ENCODE data around the gene DOLK. TPM values are rescaled to one million over a fixed set of nuclear protein-coding genes. Genes with fewer than 3 reads are reported as not detected.

Gene DOLK
- 10 to 100 TPM; 27.8 to 34.4 (median 31.6) TPM for total RNA-seq (2021; fragmentation: NEBNext Ultra II Directional; extraction: Animal tissue kit (Norgen Biotek cat#: 25700))
- long read RNA-seq, transcript DOLK-201 (1 exons, 2,090 nt): major isoform, 80 of 80 reads
- long read RNA-seq, partial matches to known transcripts: 0 of 80 reads
- long read RNA-seq, other reads (novel, unspliced or antisense): 0 of 80 reads

DNA sequence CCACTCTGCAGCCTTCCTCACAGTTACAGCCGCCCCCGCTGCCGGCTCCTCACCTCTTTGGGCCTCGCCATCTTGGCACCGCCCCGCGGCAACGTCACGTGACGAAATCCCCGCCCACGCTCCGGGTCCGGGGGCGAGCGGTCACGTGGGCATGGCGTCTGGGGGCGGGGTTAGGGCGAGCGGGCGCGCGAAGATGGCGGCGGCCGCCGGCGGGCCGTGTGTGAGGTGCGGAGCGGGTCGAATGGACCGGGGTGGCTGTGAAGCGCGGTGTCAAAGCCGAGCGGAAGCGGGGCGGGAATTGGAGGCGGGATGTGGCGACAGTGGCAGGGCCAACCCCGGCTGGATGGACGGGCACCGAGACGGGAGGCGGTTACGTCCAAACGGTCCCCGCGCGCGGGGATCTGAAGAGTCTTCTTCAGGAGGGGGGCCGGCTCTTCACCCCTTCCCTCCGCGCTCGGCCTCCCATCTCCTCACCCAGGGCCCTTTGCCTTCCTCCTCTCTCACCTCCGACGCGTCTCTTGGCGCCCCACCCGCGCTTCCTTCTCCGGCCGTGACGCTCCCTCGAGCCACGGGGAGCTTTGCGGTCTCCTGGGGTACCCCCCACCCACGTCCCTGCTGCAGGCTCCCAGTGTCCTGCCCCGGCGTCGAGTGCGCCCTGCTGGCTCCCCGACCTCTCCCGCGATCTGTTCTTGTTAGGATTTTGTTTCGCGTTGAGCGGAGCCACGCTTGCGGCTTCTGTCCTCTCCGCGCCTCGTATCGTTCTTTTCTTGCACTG, at the start of gene DOLK, which contains the start of gene NUP188:
DOLK (minus strand) TSS at position 77 of the 775 bp plus-strand sequence. CDS start 300 bp downstream, outside the sequence.
NUP188 (plus strand) TSS at position 173 of the 775 bp plus-strand sequence; CDS start at position 194, 21 bp downstream.
- H3K36me3 Mint-ChIP-seq (ENCODE audit: low read depth): peaks cover 17% of the 10 kb centered on the region
- H3K27ac Mint-ChIP-seq: peak within 1 kb of the TSS; percentile 97
- H3K4me1 Mint-ChIP-seq (ENCODE audit: low read depth): peaks cover 23% of the 10 kb centered on the region
- H3K4me3 Mint-ChIP-seq: peak within 1 kb of the TSS; percentile 99
- TF ChIP-seq, protein P1, sequence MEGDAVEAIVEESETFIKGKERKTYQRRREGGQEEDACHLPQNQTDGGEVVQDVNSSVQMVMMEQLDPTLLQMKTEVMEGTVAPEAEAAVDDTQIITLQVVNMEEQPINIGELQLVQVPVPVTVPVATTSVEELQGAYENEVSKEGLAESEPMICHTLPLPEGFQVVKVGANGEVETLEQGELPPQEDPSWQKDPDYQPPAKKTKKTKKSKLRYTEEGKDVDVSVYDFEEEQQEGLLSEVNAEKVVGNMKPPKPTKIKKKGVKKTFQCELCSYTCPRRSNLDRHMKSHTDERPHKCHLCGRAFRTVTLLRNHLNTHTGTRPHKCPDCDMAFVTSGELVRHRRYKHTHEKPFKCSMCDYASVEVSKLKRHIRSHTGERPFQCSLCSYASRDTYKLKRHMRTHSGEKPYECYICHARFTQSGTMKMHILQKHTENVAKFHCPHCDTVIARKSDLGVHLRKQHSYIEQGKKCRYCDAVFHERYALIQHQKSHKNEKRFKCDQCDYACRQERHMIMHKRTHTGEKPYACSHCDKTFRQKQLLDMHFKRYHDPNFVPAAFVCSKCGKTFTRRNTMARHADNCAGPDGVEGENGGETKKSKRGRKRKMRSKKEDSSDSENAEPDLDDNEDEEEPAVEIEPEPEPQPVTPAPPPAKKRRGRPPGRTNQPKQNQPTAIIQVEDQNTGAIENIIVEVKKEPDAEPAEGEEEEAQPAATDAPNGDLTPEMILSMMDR (IDR thresholded peaks at IDR 0.05): no peak
- peak; percentile 87 for DNase-seq
- no peaks in the 10 kb centered on the region for H3K9me3 Mint-ChIP-seq
- H3K27me3 Mint-ChIP-seq (ENCODE audit: insufficient read depth): peaks cover 5% of the 10 kb centered on the region

DNA sequence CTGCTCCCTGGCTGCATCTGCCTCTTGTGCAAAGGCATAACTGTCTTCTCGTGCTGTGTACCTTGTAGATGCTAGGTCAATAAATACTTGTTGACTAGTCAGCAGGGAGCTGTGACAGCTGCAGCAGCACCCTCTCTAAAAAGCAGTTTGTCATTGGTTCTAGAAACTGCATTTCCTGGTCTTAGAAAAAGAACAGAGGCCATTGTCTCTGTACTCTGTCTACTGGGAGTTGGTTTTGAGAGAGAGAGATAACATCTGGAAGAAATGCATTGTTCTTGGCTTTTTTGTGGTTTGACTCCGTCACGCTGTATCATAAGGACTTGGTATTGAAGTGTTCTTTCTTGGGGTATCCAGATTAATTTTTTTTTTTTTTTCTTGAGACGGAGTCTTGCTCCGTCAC, 48.4 kb upstream of the DOLK start:
- Mint-ChIP-seq H3K4me3 (no peak overlapping the region), H3K27me3 (ENCODE audit: insufficient read depth) (peaks cover 1% of the 10 kb centered on the region), H3K27ac (no peak overlapping the region), H3K36me3 (ENCODE audit: low read depth) (peaks cover 42% of the 10 kb centered on the region), H3K4me1 (ENCODE audit: low read depth) (no peaks in the 10 kb centered on the region), H3K9me3 (no peaks in the 10 kb centered on the region)
- TF ChIP-seq, protein P1 (IDR thresholded peaks at IDR 0.05): no peak
- no peak for DNase-seq

DNA sequence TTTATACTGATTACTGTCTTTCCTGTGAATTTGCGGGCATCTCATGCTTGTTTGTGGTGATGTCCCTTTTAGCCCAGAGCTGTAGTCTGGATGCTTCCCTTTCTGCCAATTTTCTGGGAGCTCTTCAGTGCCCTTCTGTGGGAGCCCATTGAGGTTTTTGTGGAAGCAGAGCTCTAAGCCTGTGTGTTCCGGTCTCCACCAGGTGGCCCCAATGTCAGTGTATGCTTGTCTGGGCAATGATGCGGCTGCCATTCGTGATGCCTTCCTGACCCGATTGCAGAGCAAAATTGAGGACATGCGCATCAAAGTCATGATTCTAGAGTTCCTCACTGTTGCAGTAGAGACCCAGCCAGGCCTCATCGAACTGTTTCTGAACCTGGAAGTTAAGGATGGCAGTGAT, 45.6 kb upstream of the DOLK start:
- DNase-seq: no peak
- no peak overlapping the region for H3K27ac Mint-ChIP-seq
- no peak overlapping the region for H3K4me3 Mint-ChIP-seq
- TF ChIP-seq, protein P1 (IDR thresholded peaks at IDR 0.05): peak; percentile 53
- H3K36me3 Mint-ChIP-seq (ENCODE audit: low read depth): peaks cover 45% of the 10 kb centered on the region
- H3K9me3 Mint-ChIP-seq: no peaks in the 10 kb centered on the region
- H3K4me1 Mint-ChIP-seq (ENCODE audit: low read depth): peaks cover 4% of the 10 kb centered on the region
- H3K27me3 Mint-ChIP-seq (ENCODE audit: insufficient read depth): peaks cover 1% of the 10 kb centered on the region

DNA sequence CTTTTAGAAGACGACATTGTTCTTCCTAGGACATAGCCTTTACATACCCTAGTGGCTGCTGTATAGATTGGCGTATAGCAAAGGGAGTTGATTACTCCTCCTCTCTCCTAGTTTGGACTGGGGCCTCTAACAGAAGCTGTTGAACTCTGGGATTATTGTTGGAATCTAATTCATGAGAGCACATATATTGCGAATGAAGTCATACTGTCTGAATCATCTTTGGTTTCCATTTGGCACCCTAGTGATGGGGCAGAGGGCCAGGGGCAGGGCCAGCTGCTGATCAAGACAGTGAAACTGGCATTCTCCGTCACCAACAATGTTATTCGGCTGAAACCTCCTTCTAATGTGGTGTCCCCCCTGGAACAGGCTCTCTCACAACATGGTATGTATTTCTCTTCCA, 40.4 kb upstream of the DOLK start:
- no peaks in the 10 kb centered on the region for H3K27me3 Mint-ChIP-seq (ENCODE audit: insufficient read depth)
- peak overlapping the region; percentile 47; the same call in 1 of the 2 replicates for H3K4me3 Mint-ChIP-seq
- peak overlapping the region; percentile 73 for H3K27ac Mint-ChIP-seq
- H3K9me3 Mint-ChIP-seq: no peaks in the 10 kb centered on the region
- DNase-seq: peak; percentile 79
- peaks cover 22% of the 10 kb centered on the region for H3K4me1 Mint-ChIP-seq (ENCODE audit: low read depth)
- peaks cover 47% of the 10 kb centered on the region for H3K36me3 Mint-ChIP-seq (ENCODE audit: low read depth)
- TF ChIP-seq, protein P1 (IDR thresholded peaks at IDR 0.05): peak; percentile 29; the same call in 1 of the 2 replicates

DNA sequence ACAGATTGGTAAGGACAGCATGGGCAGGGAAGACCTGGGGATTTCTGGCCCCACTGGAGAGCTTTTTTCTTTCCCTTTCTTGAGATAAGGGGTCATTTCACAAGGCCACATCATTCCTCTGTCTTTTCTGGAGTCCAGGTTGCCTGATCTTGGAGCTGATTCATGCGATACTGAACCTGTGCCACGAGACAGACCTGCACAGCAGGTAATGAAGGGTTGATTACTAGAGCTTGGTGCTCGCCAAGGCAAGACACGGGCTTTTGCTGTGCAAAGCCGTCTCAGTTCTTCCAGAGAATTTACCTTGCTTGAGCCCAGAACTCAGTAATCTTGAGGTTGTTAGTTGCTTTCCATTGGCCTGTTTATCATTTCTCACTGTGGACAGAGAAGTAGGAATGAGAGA, 39.3 kb upstream of the DOLK start:
- no peak for DNase-seq
- H3K4me3 Mint-ChIP-seq: no peak overlapping the region
- peaks cover 22% of the 10 kb centered on the region for H3K4me1 Mint-ChIP-seq (ENCODE audit: low read depth)
- H3K27ac Mint-ChIP-seq: peak overlapping the region; percentile 73; the same call in 1 of the 2 replicates
- no peaks in the 10 kb centered on the region for H3K9me3 Mint-ChIP-seq
- H3K36me3 Mint-ChIP-seq (ENCODE audit: low read depth): peaks cover 53% of the 10 kb centered on the region
- TF ChIP-seq, protein P1 (IDR thresholded peaks at IDR 0.05): no peak
- no peaks in the 10 kb centered on the region for H3K27me3 Mint-ChIP-seq (ENCODE audit: insufficient read depth)
